Transverse colon (tissue), 4 donors: ENCODE measurements around the gene SSBP4.

Source experiments
- EP300 ChIP-seq: sonication (generic); formaldehyde crosslinking; IDR thresholded peaks from one replicate; pipeline ENCODE4 v1.6.1; 2017; ENCODE audit warnings: antibody characterized with exemption, low read depth
- POLR2AphosphoS5 ChIP-seq, 3 donors: sonication (generic); formaldehyde crosslinking; IDR thresholded peaks; one replicate each; pipeline ENCODE4 v1.6.1; 2016; ENCODE audit warnings: antibody characterized with exemption in 3 of 3
- TF ChIP-seq, protein P1 (sequence below), 5 experiments: fragments of 200-600 bp in 3 of 5; fragments of 450-650 bp in 2 of 5; sonication (generic) in 3 of 5; IDR thresholded peaks; 1 replicate in 2 of 5; 2 replicates in 3 of 5; pipeline ENCODE4 v1.5.1; 2016 to 2017; ENCODE audit warnings: antibody characterized with exemption in 5 of 5, inconsistent platforms in 3 of 5, mild to moderate bottlenecking in 2 of 5, moderate library complexity in 1 of 5

DNA sequence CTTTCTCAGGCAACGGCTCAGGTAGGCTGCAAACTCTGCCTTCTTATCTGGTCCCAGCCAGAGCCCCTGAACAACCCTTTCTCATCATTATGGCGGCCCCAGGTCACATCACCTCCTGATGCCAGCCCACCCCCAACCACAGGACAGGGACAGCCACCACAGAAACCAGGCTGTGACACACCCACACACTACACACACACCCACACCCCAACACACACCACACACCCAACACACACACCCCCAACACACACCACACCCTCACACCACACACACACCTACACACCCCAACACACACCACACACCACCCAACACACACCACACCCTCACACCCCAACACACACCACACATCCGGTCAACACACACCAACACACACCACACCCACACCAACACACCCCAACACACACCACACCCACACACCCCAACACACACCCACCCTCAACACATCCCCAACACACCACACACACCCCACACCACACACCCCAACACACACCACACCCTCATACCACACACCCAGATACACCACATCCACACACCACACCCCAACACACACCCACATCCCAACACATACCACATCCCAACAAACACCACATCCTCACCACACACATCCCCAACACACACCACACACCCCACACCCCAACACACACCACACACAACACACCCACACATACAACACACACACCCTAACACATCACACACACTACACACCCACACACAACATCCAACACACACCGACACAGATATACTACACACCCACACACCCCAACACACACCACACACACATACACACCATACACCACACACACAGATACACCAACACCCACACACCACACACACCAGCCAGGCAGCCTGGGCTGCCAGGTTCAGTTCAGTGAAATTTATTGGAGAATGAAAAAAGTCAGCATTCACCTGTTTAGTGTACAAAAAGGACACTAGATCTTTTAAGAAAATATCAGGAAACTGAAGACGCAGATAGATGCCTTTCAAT is 22.9 kb downstream of the SSBP4 start:
- TF ChIP-seq, protein P1, sequence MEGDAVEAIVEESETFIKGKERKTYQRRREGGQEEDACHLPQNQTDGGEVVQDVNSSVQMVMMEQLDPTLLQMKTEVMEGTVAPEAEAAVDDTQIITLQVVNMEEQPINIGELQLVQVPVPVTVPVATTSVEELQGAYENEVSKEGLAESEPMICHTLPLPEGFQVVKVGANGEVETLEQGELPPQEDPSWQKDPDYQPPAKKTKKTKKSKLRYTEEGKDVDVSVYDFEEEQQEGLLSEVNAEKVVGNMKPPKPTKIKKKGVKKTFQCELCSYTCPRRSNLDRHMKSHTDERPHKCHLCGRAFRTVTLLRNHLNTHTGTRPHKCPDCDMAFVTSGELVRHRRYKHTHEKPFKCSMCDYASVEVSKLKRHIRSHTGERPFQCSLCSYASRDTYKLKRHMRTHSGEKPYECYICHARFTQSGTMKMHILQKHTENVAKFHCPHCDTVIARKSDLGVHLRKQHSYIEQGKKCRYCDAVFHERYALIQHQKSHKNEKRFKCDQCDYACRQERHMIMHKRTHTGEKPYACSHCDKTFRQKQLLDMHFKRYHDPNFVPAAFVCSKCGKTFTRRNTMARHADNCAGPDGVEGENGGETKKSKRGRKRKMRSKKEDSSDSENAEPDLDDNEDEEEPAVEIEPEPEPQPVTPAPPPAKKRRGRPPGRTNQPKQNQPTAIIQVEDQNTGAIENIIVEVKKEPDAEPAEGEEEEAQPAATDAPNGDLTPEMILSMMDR (IDR thresholded peaks at IDR 0.05) = no peak
- TF ChIP-seq EP300 = no peak
- no peak for TF ChIP-seq POLR2AphosphoS5 (IDR thresholded peaks at IDR 0.05)
